ENCODE results near the gene MAP3K4.

Gene MAP3K4

GRCh38 chr6:160991406-160992060, at the start of gene MAP3K4:
TSS of gene MAP3K4 (plus strand) at chr6:160991769. CDS start at chr6:160991932, 163 bp downstream.
- DNase-seq, result peak; percentile 62 to 76 (median 66)

- DNase-seq, result no peak
Observed at GRCh38 chr6:160943997-160944396, 47.6 kb upstream of the MAP3K4 start.

GRCh38 chr6:160945516-160946177, 45.9 kb upstream of the MAP3K4 start:
- no peak for DNase-seq

GRCh38 chr6:160949531-160949930, 42.0 kb upstream of the MAP3K4 start:
- no peak for DNase-seq

- no peak for DNase-seq
Observed at GRCh38 chr6:160950507-160950906, 41.1 kb upstream of the MAP3K4 start.

- no peak for DNase-seq
Observed at GRCh38 chr6:160951187-160952030, 40.2 kb upstream of the MAP3K4 start.

GRCh38 chr6:160952633-160953281, 38.8 kb upstream of the MAP3K4 start:
- DNase-seq, result no peak

GRCh38 chr6:160955508-160956295, 35.9 kb upstream of the MAP3K4 start:
- no peak for DNase-seq

GRCh38 chr6:160956300-160957035, 35.1 kb upstream of the MAP3K4 start:
- no peak for DNase-seq

GRCh38 chr6:160959726-160960435, 31.7 kb upstream of the MAP3K4 start:
- no peak for DNase-seq

GRCh38 chr6:160960839-160961238, 30.7 kb upstream of the MAP3K4 start:
- no peak for DNase-seq

GRCh38 chr6:160962835-160963623, 28.5 kb upstream of the MAP3K4 start:
- no peak for DNase-seq

- no peak for DNase-seq
Observed at GRCh38 chr6:160963651-160964050, 27.9 kb upstream of the MAP3K4 start.

- no peak for DNase-seq
Observed at GRCh38 chr6:160965893-160966292, 25.7 kb upstream of the MAP3K4 start.

GRCh38 chr6:160966493-160967229, 24.9 kb upstream of the MAP3K4 start:
- DNase-seq, result no peak

GRCh38 chr6:160967351-160967750, 24.2 kb upstream of the MAP3K4 start:
- no peak for DNase-seq

GRCh38 chr6:160967833-160968232, 23.7 kb upstream of the MAP3K4 start:
- DNase-seq, result no peak

GRCh38 chr6:160971171-160971570, 20.4 kb upstream of the MAP3K4 start:
- no peak for DNase-seq

GRCh38 chr6:160972111-160972510, 19.5 kb upstream of the MAP3K4 start:
- no peak for DNase-seq

Measured in activated CD4-positive, CD25-positive, alpha-beta regulatory T cell (primary cell).